ENCODE data around the gene TMEM42.
"Not testable (repeated sequence)": the region's sequence is repeated elsewhere in the genome, so short reads cannot be mapped to it uniquely, and the experiment has no call there.

Gene TMEM42

DNA sequence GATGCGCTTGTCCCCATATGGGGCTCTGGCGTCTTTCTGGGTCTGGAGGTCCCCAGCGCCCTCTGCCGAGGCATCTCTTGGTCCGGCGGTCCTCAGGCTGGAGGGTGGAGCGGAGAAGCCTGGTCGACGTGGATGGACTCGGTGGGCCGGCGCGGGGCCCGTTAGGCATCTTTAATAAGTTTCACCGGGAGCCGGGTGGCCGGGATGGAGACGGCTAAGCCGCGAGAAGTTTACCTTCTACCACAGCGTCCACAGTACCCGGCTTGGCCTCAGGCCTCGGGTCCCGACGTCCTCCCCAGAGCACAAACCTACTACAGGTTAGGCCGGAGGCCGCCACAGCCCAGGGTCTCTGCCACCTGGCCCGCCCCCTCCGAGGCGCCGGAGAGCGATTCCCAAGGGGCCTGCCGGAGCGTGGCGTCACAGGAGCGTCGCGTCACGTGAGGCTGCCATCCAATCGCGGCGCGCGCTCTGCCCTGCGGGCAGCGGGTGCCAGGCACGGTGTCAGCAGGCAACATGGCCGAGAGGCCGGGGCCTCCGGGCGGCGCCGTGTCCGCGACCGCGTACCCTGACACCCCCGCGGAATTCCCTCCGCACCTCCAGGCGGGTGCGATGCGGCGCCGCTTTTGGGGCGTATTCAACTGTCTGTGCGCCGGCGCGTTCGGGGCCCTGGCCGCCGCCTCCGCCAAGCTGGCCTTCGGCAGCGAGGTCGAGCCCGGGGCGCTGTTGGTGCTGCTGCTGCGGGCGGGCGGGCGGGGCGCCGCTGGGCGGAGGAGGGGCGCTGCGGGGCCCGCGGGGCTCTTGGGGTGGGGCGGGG, at the start of gene TMEM42:
Gene TMEM42, plus strand, starts transcription at position 501 of the 814 bp plus-strand sequence. Its CDS starts 13 bp downstream, at position 514.
- DNase-seq (ENCODE audit: low read depth): peak; percentile 75

DNA sequence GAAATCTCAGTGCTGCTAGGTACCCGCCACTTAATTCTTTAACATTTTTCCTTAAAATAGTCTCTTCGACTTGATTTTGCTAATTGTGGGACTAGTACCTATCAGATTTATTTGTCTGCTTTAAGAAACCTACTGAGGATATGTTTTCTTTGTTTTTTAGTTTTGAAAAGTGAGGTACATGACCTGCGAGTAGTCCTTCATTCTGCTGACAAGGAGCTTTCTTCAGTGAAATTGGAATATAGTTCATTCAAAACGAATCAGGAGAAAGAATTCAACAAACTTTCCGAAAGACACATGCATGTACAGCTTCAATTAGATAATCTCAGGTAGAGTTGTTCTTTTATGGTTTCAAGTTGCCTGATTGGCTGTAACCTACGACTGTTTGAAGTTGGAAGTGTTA, 47.0 kb upstream of the TMEM42 start:
- no peak for DNase-seq (ENCODE audit: low read depth)

GRCh38 chr3:44816334-44816733, 45.4 kb upstream of the TMEM42 start:
- not testable (repeated sequence) for DNase-seq (ENCODE audit: low read depth)

DNA sequence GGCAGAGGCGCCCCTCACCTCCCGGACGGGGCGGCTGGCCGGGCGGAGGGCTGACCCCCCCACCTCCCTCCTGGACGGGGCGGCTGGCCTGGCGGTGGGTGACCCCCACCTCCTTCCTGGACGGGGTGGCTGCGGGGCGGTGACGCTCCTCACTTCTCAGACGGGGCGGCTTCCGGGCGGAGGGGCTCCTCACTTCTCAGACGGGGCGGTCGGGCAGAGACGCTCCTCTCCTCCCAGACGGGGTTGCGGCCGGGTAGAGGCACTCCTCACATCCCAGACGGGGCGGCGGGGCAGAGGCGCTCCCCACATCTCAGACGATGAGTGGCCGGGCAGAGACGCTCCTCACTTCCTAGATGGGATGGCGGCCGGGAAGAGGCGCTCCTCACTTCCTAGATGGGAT, 40.5 kb upstream of the TMEM42 start:
- DNase-seq (ENCODE audit: low read depth): not testable (repeated sequence)

GRCh38 chr3:44825264-44825925, 36.3 kb upstream of the TMEM42 start:
- DNase-seq (ENCODE audit: low read depth): no peak

GRCh38 chr3:44827196-44827595, 34.5 kb upstream of the TMEM42 start:
- DNase-seq (ENCODE audit: low read depth): no peak

DNA sequence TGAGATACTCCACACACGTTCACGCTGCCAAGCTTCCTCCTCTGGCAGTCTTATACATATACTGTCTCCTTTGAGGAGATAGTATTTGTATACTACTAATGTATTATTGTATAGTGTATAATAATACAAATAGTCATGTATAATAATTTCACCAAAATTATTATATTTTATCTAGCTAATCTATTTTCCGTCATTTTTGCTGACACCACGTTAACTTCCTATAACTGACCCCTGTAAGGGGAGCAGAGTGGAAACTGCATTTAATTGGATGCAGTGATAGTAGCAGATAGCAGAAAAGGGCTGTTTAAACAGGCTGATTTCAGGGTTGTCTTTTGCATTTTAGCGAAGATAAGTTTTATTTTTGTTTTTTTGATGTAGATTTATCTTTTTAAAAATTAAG, 30.5 kb upstream of the TMEM42 start:
- no peak for DNase-seq (ENCODE audit: low read depth)

DNA sequence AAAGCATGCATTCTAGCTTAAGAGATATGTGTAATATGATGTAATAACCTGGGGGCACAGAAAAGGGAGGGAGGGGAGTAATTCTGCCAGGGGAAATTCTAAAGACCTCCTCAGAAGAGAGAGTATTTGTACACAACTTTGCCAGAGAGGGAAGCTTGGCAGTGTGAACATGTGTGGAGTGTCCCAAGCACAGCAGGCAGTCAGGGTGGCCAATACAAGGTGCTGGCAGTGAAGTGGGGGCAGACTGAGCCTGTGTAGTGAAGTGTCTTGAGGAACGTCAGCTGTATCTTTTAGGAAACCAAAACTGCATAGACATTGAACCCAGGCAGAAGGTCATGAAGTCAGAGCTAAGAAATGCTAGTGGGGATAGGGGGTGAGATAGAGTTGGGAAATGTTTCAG, 29.7 kb upstream of the TMEM42 start:
- no peak for DNase-seq (ENCODE audit: low read depth)

DNA sequence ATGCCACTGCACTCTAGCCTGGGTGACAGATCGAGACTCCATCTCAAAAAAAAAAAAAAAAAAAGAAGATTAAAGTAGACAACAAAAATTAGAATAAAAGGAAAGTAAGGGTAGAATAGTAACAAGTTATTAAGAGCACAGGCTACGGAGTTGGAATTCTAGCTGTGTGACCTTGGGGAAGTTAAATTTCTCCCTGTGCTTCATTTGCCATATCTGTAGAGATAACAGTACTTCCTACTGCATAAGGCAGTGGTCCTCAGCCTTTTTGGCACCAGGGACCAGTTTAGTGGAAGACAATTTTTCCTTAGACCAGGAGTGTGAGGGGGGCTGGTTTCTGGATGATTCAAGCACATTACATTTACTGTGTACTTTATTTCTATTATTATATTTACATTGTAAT, 28.7 kb upstream of the TMEM42 start:
- DNase-seq (ENCODE audit: low read depth): no peak

GRCh38 chr3:44833394-44833793, 28.3 kb upstream of the TMEM42 start:
- DNase-seq (ENCODE audit: low read depth): no peak

- DNase-seq (ENCODE audit: low read depth): no peak
Observed at GRCh38 chr3:44835684-44836083, 26.0 kb upstream of the TMEM42 start.

DNA sequence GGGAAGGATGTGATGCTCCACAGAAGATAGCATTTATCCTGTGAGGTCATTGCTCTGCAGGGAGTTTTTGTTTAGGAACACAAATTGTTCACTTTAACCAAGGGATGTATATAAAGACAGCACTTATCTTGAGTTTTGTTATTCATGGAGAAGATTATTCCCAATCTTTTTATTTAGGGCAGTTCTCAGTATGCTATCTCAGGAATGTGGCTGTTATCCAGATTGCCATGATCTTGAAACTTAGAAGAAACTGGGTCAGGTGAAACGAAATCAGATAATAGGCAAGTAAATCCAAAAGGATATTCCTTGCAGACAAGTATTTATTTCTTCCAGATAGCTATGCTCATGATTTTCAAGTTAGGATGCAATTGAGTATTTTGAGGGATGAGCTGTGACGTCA, 19.3 kb upstream of the TMEM42 start:
- DNase-seq (ENCODE audit: low read depth): no peak

GRCh38 chr3:44845528-44846520, 15.9 kb upstream of the TMEM42 start:
- no peak for DNase-seq (ENCODE audit: low read depth)

DNA sequence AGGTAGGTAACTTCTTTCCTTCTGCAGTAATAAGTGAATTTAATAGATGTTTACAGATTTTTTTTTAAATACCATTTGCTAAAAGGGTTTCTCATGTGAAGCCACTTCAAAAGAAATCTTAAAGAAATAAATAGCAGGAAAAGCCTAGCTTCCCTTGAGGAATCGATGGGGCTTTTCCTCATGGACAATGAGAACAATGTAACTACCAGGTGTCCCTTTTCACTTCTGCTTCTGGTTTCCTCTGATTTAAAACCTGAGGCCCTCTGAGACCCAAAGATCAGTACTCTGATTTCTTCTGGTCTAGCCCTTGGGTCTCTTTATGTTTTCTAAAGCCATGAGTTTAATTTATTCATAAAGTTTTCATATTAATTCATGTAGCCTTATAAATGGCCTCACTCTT, 13.1 kb upstream of the TMEM42 start:
- no peak for DNase-seq (ENCODE audit: low read depth)

DNA sequence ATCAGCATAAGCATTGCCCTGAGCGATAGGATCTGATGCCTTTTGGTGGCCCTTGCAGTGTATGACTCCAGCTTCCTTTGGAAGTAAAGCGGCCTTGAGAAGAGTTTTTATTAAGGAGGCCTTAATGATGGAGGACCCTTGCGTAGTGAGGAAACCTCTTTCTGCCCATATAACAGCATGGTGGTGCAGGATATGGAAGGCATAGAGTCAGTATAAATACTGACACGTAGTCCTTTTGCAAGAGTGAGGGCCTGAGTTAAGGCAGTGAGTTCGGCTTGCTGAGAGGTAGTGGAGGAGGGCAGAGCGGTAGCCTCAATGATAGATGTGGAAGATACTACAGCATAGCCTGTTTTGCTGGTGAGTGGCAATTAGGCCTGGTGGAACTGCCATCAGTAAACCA, 5.0 kb upstream of the TMEM42 start:
- DNase-seq (ENCODE audit: low read depth): not testable (repeated sequence)

- DNase-seq (ENCODE audit: low read depth): no peak
Observed at GRCh38 chr3:44860117-44860516, 1.6 kb upstream of the TMEM42 start.

DNA sequence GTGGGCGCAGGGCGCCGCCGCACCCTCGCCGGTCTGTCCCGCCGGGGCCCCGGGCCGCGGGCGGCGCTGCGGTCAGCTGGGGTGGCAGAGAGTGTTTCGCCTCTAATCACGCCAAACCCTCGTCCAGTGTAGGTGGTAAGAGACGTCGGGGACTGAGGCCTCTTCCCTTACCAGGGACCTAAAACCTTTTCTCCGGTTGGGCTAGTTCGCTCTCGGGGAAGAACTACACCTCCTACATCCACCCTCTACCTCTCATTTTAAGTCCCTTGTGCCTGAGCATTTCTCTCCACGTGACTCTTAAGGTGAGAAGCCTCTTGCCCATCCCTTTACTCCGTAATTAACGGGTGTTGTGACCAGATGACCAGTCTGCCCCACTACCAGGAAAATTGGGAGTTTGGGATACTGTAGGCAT, 520 bp downstream of the TMEM42 start:
- no peak for DNase-seq (ENCODE audit: low read depth)

GRCh38 chr3:44865272-44866035, 3.7 kb downstream of the TMEM42 start:
- DNase-seq (ENCODE audit: low read depth): no peak

DNA sequence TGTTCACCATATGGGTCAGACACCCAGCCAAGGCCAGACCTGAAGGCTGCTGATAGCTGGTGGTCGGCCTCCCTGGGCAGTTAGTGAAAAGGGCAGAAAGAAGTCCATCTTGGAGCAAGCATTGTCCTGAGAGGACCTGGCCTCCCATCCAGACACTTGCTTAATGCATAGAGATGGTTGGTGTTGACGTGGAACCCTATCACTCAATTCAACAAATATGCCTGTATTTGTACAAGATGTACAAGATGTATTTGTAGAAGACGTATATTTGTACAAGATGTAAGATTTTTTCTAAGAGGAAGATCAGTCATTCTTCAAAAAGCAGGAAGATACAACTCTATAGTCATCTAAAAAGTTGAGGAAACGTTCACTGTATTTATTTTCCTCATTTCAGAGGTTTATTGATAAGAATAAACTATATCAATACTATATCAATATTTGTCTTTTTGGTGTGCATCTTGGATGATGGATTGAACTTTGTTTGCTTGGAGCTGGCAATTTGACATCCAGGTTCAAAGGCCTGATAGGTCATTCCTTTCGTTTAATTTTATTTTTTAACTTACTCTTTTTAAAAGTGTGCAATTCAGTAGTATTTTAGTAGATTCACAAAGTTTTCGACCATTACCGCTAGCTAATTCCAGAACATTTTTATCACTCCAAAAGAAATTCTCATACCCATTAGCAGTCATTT, 5.9 kb downstream of the TMEM42 start:
- no peak for DNase-seq (ENCODE audit: low read depth)

- DNase-seq (ENCODE audit: low read depth): no peak
Observed at GRCh38 chr3:44870375-44871061, 8.8 kb downstream of the TMEM42 start.
